Breast epithelium (tissue), 3 donors: Measurements from ENCODE around the gene CEP131.

Source experiments
- CTCF ChIP-seq, 3 donors: fragments of 450-650 bp; IDR thresholded peaks; one replicate each; pipeline ENCODE4 v1.5.1; 2016 to 2017; ENCODE audit warnings: antibody characterized with exemption in 3 of 3, mild to moderate bottlenecking in 3 of 3, moderate library complexity in 3 of 3
- POLR2A ChIP-seq: fragments of 450-650 bp; IDR thresholded peaks from one replicate; pipeline ENCODE4 v1.6.1; 2016; ENCODE audit warnings: antibody characterized with exemption, mild to moderate bottlenecking, moderate library complexity
- POLR2AphosphoS5 ChIP-seq, 3 donors: sonication (generic); formaldehyde crosslinking; IDR thresholded peaks; one replicate each; pipeline ENCODE4 v1.6.1; 2017; ENCODE audit warnings: antibody characterized with exemption in 3 of 3

GRCh38 chr17:81160306-81160705 lies 62.5 kb downstream of the CEP131 start:
- TF ChIP-seq CTCF (IDR thresholded peaks at IDR 0.05) = no peak
- no peak for TF ChIP-seq POLR2A
- no peak for TF ChIP-seq POLR2AphosphoS5 (IDR thresholded peaks at IDR 0.05)
